ENCODE results near the gene PSMD12.

PSMD12 gene

GRCh38 chr17:67386965-67387551, 20.7 kb upstream of the PSMD12 start:
- peak; percentile 58 for DNase-seq (ENCODE audit: low read depth, low spot score)

DNA sequence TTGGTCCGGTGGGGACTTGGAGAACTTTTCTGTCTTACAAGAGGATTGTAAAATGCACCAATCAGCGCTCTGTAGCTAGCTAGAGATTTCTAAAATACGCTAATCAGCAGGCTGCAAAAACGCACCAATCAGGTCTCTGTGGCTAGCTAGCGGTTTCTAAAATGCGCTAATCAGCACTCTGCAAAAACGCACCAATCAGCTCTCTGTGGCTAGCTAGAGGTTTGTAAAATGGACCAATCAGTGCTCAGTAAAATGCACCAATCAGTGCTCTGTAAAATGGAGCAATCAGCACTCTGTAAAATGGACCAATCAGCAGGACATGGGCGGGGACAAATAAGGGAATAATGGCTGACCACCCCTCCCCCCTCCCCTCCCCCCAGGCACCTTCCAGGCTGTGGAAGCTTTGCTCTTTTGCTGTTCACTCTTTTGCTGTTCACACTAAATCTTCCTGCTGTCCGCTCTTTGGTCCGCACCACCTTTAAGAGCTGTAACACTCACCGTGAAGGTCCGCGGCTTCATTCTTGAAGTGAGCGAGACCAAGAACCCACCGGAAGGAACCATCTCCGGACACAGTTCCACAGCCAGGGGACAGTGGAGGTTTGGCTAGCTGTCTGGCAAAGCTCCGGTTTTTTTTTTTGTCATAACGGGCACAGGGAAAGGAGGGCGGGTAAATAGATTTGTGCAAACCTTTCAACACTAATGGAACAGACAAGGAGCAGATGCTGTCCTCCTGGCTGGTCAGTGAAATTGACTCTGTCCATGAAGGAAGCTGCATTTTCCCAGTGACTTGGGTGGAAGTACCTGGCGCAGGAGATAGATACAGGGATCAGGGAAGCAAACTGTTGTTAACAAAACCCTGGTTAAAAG, 19.0 kb upstream of the PSMD12 start:
- DNase-seq (ENCODE audit: low read depth, low spot score) = no peak

- DNase-seq (ENCODE audit: low read depth, low spot score) = no peak
Observed at GRCh38 chr17:67381929-67382257, 15.5 kb upstream of the PSMD12 start.

GRCh38 chr17:67379251-67379630, 12.9 kb upstream of the PSMD12 start:
- no peak for DNase-seq (ENCODE audit: low read depth, low spot score)

DNA sequence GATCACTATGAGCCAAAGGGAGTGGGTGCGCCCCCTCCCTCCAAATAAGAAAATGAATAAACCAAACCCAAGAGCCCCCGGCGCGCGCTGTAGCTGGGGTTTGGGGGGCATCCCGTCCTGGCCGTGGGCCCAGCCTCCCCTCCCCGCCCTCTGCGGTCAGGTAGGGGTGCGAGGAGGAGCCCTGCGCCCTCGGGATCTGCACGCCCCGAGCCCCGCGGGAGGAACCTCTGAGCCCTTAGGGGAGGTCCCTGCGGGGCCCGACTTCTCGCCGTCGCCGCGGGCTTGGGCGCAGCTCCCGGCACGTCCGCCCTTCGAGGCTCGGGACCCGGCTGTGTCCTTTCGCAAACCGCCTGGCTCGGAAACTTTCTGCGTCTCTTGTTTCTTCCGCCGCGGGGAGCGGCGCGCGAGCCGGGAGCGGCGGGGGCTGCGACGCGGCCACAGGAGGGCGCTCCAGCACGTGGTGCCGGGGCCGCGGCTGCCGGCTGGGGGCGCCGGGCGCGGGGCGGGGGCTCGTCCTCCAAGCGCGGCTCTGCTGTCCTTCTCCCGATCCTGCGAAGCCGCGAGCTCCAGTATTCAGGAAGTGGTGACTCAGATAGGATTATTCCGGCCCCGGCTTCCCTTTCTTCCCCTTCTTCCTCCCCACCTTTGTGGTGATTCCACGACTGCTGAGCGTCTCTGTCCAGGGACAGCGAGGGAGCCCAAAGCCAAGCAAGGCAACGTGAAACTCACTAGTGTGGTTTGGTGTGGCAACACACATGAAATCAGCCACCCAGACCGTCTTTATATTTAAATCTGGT, 12.3 kb upstream of the PSMD12 start:
- DNase-seq (ENCODE audit: low read depth, low spot score) = peak; percentile 92

- peak; percentile 77 for DNase-seq (ENCODE audit: low read depth, low spot score)
Observed at GRCh38 chr17:67377488-67378453, 11.4 kb upstream of the PSMD12 start.

- peak; percentile 95 for DNase-seq (ENCODE audit: low read depth, low spot score)
Observed at GRCh38 chr17:67376737-67377487, 10.5 kb upstream of the PSMD12 start, which contains the start of gene PITPNC1. TSS of gene PITPNC1 (plus strand) at chr17:67377281.

GRCh38 chr17:67376415-67376736, 10.0 kb upstream of the PSMD12 start:
- peak; percentile 39 for DNase-seq (ENCODE audit: low read depth, low spot score)

DNA sequence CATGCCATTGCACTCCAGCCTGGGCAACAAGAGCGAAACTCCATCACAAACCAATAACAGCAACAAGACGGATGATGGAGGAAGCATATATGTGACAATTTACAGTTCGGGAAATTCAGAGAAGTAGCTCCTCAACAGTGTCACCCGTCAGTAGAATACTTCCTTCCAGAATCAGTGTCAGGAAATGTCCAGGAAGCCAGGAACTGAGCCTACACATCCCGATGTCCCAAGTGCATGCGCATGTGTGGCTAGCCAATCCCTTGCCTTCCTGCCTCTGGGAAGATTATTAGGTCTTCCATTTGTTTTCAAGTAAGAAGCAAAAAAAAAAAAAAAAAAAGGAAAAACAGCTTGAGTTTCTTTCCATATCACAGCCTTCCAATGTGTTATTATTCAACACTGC, 9.3 kb upstream of the PSMD12 start:
- no peak for DNase-seq (ENCODE audit: low read depth, low spot score)

DNA sequence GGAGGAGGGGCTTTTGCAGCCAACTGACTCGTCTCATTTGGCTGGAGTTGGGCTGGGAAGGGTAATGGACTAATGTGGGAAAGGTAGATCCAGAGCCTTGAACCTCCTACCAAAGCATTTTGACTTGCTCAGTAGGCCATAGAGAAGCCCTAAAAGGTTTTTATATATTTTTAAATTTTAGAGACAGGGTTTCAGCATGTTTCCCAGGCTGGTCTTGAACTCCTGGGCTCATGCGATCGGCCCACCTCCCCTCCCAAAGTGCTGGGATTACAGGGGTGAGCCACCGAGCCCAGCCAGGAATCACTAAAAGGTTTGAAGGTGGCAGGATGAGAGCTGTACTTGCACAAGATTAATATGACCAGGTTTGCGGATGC, 8.7 kb upstream of the PSMD12 start:
- DNase-seq (ENCODE audit: low read depth, low spot score) = no peak

DNA sequence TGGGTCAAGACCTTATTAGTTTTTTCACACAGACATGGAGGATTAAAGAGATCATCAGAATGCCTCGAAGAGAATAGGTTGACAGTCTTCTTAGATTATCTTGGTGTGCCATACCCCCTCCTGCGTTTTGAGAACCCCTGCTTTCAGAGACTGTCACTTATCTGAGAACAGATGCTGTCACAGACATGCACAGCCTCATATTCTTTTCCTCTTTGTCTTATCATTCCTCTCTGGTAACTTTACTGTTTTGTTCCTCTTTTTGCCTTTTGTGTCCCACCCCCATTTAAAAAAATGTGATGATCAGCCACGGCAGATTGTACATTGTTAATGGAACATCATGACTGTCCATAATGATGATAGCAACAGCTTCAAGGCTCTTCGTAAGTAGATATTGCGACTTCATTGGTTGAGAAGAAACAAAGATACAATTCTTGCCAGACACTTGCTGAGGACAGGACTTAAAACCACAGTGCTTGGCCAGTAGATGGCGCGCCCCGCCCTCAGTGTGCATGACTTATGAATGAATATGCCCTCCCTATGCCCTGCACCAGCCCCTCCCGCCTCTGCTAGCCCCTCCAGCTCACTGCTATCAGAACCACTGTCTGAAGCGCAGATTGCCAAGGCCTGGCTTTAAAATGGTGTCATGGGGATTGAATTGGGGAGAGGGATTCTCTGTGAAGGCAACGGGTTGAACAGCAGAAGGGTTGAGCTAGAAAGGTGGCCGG, 8.1 kb upstream of the PSMD12 start:
- peak; percentile 92 for DNase-seq (ENCODE audit: low read depth, low spot score)

GRCh38 chr17:67372751-67373150, 6.4 kb upstream of the PSMD12 start:
- no peak for DNase-seq (ENCODE audit: low read depth, low spot score)

- DNase-seq (ENCODE audit: low read depth, low spot score) = no peak
Observed at GRCh38 chr17:67369676-67370075, 3.3 kb upstream of the PSMD12 start.

DNA sequence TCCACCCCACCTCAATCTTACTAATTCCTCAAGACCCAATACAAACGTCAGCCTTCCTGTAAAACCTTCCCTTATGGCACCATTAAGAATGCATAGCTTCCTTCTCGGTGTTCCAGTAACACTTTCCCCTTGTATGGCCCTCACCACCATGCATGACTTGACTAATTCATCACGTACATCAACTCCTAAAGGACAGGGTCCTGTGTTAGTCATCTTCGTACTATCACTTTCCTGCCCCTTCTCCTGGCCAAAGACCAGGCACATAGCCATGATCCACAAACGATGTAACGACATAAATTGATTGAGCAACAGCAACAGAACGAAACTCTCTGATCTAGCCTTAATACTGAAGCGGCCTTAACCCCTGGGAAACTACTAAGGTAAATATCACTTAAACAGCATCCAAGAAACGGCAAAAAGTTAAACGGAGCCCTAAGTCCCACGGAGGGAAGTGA, 612 bp downstream of the PSMD12 start:
- DNase-seq (ENCODE audit: low read depth, low spot score) = peak; percentile 57

DNA sequence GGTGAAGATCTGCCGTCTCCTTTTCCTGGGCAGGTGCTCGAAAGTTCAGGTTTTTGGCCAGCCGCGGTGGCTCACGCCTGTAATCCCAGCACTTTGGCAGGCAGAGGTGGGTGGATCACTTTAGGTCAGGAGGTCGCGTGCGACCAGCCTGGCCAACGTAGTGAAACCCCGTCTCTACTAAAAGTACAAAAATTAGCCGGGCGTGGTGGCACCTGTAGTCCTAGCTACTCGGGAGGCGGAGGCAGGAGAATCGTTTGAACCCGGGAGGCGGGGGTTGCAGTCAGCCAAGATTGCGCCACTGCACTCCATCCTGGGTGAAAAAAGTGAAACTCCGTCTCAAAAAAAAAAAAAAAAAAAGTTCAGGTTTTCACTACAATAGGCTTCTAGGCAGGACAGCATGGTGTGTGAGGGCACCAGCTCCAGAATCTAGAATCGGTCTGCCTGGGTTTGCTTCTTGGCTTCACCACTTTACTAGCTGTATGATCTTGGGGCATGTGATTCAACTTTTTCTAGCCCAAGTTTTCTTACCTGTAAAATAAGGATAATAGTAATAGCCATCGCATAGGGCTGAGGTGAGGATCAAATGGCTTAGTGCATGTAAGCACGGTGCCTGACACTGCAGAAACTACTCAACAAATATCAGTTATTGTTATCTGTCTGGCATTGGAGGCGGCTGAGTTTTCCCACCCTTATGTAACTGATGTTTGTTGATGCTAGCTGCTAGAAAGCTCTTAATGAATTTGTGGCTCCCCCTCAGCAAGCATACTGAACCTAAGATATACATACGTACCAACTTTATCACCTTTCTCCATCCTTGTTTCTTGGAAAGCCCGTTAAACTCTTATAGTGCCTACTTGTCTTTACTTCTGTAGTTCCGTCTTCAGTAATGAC, 1.3 kb downstream of the PSMD12 start:
- DNase-seq (ENCODE audit: low read depth, low spot score) = no peak

DNA sequence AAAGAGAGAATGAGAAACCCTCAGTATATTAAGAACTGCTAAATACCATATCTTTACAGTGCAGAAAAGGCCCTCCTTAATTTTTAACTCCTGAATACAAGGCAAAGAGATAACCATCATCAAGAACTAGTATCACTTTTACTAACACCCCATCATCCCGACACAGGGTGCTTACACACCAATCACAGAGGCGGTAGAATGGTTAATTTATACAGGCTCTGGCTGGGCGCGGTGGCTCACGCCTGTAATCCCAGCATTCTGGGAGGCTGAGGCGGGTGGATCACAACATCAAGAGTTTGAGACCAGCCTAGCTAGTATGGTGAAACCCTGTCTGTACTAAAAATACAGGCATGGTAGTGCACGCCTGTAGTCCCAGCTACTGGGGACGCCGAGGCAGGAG, 4.2 kb downstream of the PSMD12 start:
- no peak for DNase-seq (ENCODE audit: low read depth, low spot score)

- DNase-seq (ENCODE audit: low read depth, low spot score) = peak; percentile 22
Observed at GRCh38 chr17:67360880-67361279, 5.5 kb downstream of the PSMD12 start.

DNA sequence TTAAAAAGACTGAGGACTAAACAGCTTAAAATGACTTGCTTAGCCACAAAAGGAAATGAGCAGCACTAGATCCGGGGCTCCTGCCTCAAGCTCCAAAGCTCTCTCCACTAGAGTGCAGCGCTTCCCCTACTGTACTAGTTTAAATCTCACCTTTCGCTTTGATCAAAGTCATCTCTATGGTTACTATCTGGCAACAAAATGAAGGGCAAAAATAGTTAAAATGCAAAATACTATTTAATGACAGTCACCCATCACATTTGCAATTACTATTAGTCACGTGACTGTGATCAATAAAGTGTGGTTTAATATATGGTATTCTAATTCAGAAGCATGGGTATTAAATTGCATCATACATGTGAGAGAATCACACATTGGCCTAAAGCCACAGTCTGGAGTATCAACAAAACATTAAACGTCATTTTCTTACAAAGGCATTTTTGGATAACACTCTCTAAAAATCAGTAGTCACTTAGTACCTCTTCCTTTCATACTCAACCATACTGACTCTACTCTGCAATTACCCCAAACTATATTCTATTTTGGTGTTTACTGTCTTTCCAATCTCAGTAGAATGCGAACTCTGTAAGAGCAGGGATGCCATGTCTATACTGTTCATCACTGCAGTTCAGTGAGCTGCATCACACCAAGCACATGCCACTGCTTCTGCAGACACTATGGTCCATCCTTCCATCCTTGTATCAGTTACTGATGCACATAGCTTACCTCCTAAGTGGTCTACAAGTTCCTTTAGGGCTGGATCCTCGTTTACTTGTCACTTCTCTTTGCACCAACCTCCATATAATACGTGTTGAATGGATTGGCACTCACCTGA, 6.2 kb downstream of the PSMD12 start:
- DNase-seq (ENCODE audit: low read depth, low spot score) = peak; percentile 30
